H9 (cell line): ENCODE measurements around the gene RBMS3. TPM values are rescaled to one million over a fixed set of nuclear protein-coding genes. Genes with fewer than 3 reads are reported as not detected.

Experiments used
- DNase-seq: peaks from one replicate; pipeline ENCODE4 v3.0.0-alpha.2; 2017
- H2AFZ ChIP-seq: one replicate; pipeline ENCODE4 v1.6.1; 2013; ENCODE audit warnings: mild to moderate bottlenecking, low read length, control low read depth, moderate library complexity
- H2AK5ac ChIP-seq: 2 replicates; pipeline ENCODE4 v1.6.1; 2013; ENCODE audit warnings: low read length, control low read depth, mixed read lengths; ENCODE audit not compliant: insufficient read length
- H2BK120ac ChIP-seq: one replicate; pipeline ENCODE4 v1.6.1; 2013; ENCODE audit warnings: low read depth, mild to moderate bottlenecking, low read length, control low read depth, inconsistent platforms; ENCODE audit not compliant: poor library complexity, severe bottlenecking
- H2BK12ac ChIP-seq: 2 replicates; pipeline ENCODE4 v1.6.1; 2013; ENCODE audit warnings: low read length, control low read depth, mixed read lengths, low read depth; ENCODE audit not compliant: insufficient read length
- H2BK15ac ChIP-seq: 2 replicates; pipeline ENCODE4 v1.6.1; 2013; ENCODE audit warnings: low read depth, low read length, control low read depth
- H2BK20ac ChIP-seq: one replicate; pipeline ENCODE4 v1.6.1; 2013; ENCODE audit warnings: low read depth, mild to moderate bottlenecking, low read length, control low read depth, inconsistent platforms; ENCODE audit not compliant: poor library complexity, severe bottlenecking
- H2BK5ac ChIP-seq: 2 replicates; pipeline ENCODE4 v1.6.1; 2013; ENCODE audit warnings: low read length, control low read depth, mixed read lengths; ENCODE audit not compliant: insufficient read length
- H3K14ac ChIP-seq: 2 replicates; pipeline ENCODE4 v1.6.1; 2013; ENCODE audit warnings: low read length, control low read depth; ENCODE audit not compliant: insufficient read depth
- H3K18ac ChIP-seq: 2 replicates; pipeline ENCODE4 v1.6.1; 2013; ENCODE audit warnings: low read depth, mild to moderate bottlenecking, mixed read lengths, low read length, control low read depth; ENCODE audit not compliant: insufficient read length
- H3K23ac ChIP-seq: 2 replicates; pipeline ENCODE4 v1.6.1; 2013; ENCODE audit warnings: low read length, control low read depth, mixed read lengths, low read depth; ENCODE audit not compliant: insufficient read length
- H3K23me2 ChIP-seq: 2 replicates; pipeline ENCODE4 v1.6.1; 2013; ENCODE audit warnings: low read depth, mild to moderate bottlenecking, mixed read lengths, low read length, control low read depth; ENCODE audit not compliant: insufficient read length, poor library complexity, severe bottlenecking
- H3K27ac ChIP-seq: 2 replicates; pipeline ENCODE4 v1.5.1; 2013; ENCODE audit warnings: low read length, control low read depth, mixed read lengths, low read depth; ENCODE audit not compliant: insufficient read length
- H3K27me3 ChIP-seq: 2 replicates; pipeline ENCODE4 v1.6.1; 2013; ENCODE audit warnings: low read length, control low read depth, inconsistent platforms; ENCODE audit not compliant: insufficient read depth
- H3K4ac ChIP-seq: 2 replicates; pipeline ENCODE4 v1.6.1; 2013; ENCODE audit warnings: low read depth, mild to moderate bottlenecking, control low read depth, inconsistent platforms, low read length, moderate library complexity
- H3K4me1 ChIP-seq: 2 replicates; pipeline ENCODE4 v1.6.1; 2013; ENCODE audit warnings: low read length, control low read depth, inconsistent platforms; ENCODE audit not compliant: insufficient read depth
- H3K4me2 ChIP-seq: 2 replicates; pipeline ENCODE4 v1.6.1; 2013; ENCODE audit warnings: low read length, control low read depth, mixed read lengths; ENCODE audit not compliant: insufficient read length, insufficient read depth
- H3K56ac ChIP-seq: 2 replicates; pipeline ENCODE4 v1.6.1; 2013; ENCODE audit warnings: low read depth, mild to moderate bottlenecking, mixed read lengths, low read length, control low read depth; ENCODE audit not compliant: insufficient read length
- H3K79me1 ChIP-seq: 2 replicates; pipeline ENCODE4 v1.6.1; 2013; ENCODE audit warnings: low read depth, mild to moderate bottlenecking, moderate library complexity, low read length, control low read depth, inconsistent platforms; ENCODE audit not compliant: insufficient read depth, poor library complexity, severe bottlenecking
- H3K79me2 ChIP-seq: 2 replicates; pipeline ENCODE4 v1.6.1; 2013; ENCODE audit warnings: low read length, control low read depth, inconsistent platforms; ENCODE audit not compliant: insufficient read depth
- H3K9ac ChIP-seq: 2 replicates; pipeline ENCODE4 v1.6.1; 2013; ENCODE audit warnings: low read length, control low read depth, mixed read lengths; ENCODE audit not compliant: insufficient read length; ENCODE audit errors: extremely low read depth
- H3K9me3 ChIP-seq: one replicate; pipeline ENCODE4 v1.6.1; 2013; ENCODE audit warnings: low read depth, low read length, inconsistent platforms; ENCODE audit not compliant: control insufficient read depth
- H3T11ph ChIP-seq: one replicate; pipeline ENCODE4 v1.6.1; 2013; ENCODE audit warnings: mild to moderate bottlenecking, low read length, control low read depth, inconsistent platforms
- H4K20me1 ChIP-seq: one replicate; pipeline ENCODE4 v1.6.1; 2013; ENCODE audit not compliant: control insufficient read depth, insufficient read length, insufficient read depth
- H4K5ac ChIP-seq: 2 replicates; pipeline ENCODE4 v1.6.1; 2013; ENCODE audit warnings: low read depth, mild to moderate bottlenecking, mixed read lengths, low read length, control low read depth; ENCODE audit not compliant: insufficient read length
- H4K8ac ChIP-seq: replicated peaks from 2 replicates; pipeline ENCODE4 v1.6.1; 2013; ENCODE audit warnings: low read length, control low read depth, mixed read lengths, low read depth; ENCODE audit not compliant: insufficient read length
- H4K91ac ChIP-seq: 2 replicates; pipeline ENCODE4 v1.6.1; 2013; ENCODE audit warnings: low read depth, mild to moderate bottlenecking, moderate library complexity, mixed read lengths, low read length, control low read depth; ENCODE audit not compliant: insufficient read length
- H3K27ac Mint-ChIP-seq, 3 experiments: 2 replicates in 2 of 3; 3 replicates in 1 of 3; pipeline ENCODE4 v1.8.0; 2020 to 2021; ENCODE audit warnings: mixed read lengths in 3 of 3, mild to moderate bottlenecking in 1 of 3, moderate library complexity in 1 of 3
- H3K27me3 Mint-ChIP-seq: 2 replicates; pipeline ENCODE4 v1.8.0; 2021; ENCODE audit warnings: low read depth, mild to moderate bottlenecking, moderate library complexity, mixed read lengths
- H3K36me3 Mint-ChIP-seq, 3 experiments: 2 replicates in 2 of 3; 3 replicates in 1 of 3; pipeline ENCODE4 v1.8.0; 2020 to 2021; ENCODE audit warnings: low read depth in 3 of 3, mixed read lengths in 3 of 3; ENCODE audit not compliant: insufficient read depth in 1 of 3
- H3K4me1 Mint-ChIP-seq, 2 experiments: 2 replicates each; pipeline ENCODE4 v1.8.0; 2020; ENCODE audit warnings: mixed read lengths in 2 of 2
- H3K4me3 Mint-ChIP-seq, 2 experiments: 2 replicates in 1 of 2; 3 replicates in 1 of 2; pipeline ENCODE4 v1.8.0; 2020 to 2021; ENCODE audit warnings: mild to moderate bottlenecking in 2 of 2, mixed read lengths in 2 of 2, moderate library complexity in 1 of 2
- H3K9me3 Mint-ChIP-seq, 2 experiments: 2 replicates in 1 of 2; 3 replicates in 1 of 2; pipeline ENCODE4 v1.8.0; 2020; ENCODE audit warnings: mild to moderate bottlenecking in 2 of 2, mixed read lengths in 2 of 2, moderate library complexity in 1 of 2
- WGBS: extraction: QIAGEN DNeasy Blood & Tissue Kit; methylation state at CpG from one replicate; pipeline ENCODE4 v1.1.7; 2013; ENCODE audit warnings: missing lambda C conversion rate, low lambda C conversion rate, mixed read lengths; ENCODE audit not compliant: insufficient read length; ENCODE audit errors: extremely low coverage; 5-methylcytosine and 5-hydroxymethylcytosine counted together
- total RNA-seq: library from RNA; stranded (reverse); gene quantifications from 2 replicates; pipeline ENCODE4 v1.2.1, GENCODE V29; 2021
- TF ChIP-seq, protein P1 (sequence below): fragments of 200-600 bp; sonication (generic); conservative IDR thresholded peaks from 3 replicates; pipeline ENCODE4 v1.8.0; 2021; ENCODE audit warnings: antibody characterized with exemption, mild to moderate bottlenecking

The RBMS3 gene
- total RNA-seq, 1 experiment from 2014 or later = 8.1 TPM

DNA sequence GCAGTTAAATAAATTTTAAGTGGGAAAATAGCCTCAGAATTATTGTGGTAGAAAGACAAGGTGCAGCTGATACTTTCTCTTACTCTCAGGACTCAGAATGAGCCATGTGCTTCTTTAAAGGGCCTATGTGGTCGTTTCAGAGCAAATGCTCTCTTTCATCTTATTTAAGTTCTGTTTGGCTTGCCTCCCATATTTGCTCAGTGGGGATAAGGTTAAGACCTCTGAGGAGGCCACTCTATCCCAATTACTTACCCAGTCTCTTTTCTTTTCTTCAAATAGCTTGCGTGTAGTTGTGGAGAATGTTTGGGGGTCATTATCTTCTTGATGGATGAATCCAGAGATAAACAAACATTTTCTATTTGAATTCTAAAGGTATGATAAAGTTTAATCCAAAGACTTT is 221.9 kb downstream of the RBMS3 start:
- Histone ChIP-seq H2BK5ac (no peak overlapping the region), H2AFZ (no peak overlapping the region), H3K9me3 (no peaks in the 10 kb centered on the region), H4K20me1 (no peaks in the 10 kb centered on the region), H3K4ac (no peak overlapping the region), H4K8ac (no peak overlapping the region), H3K79me1 (no peaks in the 10 kb centered on the region), H3K14ac (no peak overlapping the region), H2BK20ac (no peak overlapping the region), H3K27me3 (no peaks in the 10 kb centered on the region), H2BK15ac (no peak overlapping the region), H2BK12ac (no peak overlapping the region), H3K4me1 (no peaks in the 10 kb centered on the region), H3K18ac (no peak overlapping the region), H3T11ph (no peak overlapping the region), H2BK120ac (no peak overlapping the region), H2AK5ac (no peak overlapping the region), H4K5ac (no peak overlapping the region), H3K4me2 (no peak overlapping the region), H3K27ac (no peak overlapping the region), H3K56ac (no peak overlapping the region), H4K91ac (no peak overlapping the region), H3K23me2 (no peaks in the 10 kb centered on the region), H3K9ac (no peak overlapping the region), H3K79me2 (no peaks in the 10 kb centered on the region), H3K23ac (no peak overlapping the region)
- no peak for DNase-seq
- Mint-ChIP-seq H3K4me3 (no peak overlapping the region), H3K4me1 (peaks cover 0 to 7% of the 10 kb centered on the region in 2 experiments; a peak in 2 of 4 replicates), H3K36me3 (peaks cover 0 to 6% (median 1%) of the 10 kb centered on the region in 3 experiments; a peak in 2 of 7 replicates), H3K27me3 (no peaks in the 10 kb centered on the region), H3K27ac (no peak overlapping the region), H3K9me3 (peaks cover 0 to 7% of the 10 kb centered on the region in 2 experiments; a peak in 3 of 5 replicates)
- no CpG with 5 or more reads among the region's 2 CpGs for WGBS
- TF ChIP-seq, protein P1, sequence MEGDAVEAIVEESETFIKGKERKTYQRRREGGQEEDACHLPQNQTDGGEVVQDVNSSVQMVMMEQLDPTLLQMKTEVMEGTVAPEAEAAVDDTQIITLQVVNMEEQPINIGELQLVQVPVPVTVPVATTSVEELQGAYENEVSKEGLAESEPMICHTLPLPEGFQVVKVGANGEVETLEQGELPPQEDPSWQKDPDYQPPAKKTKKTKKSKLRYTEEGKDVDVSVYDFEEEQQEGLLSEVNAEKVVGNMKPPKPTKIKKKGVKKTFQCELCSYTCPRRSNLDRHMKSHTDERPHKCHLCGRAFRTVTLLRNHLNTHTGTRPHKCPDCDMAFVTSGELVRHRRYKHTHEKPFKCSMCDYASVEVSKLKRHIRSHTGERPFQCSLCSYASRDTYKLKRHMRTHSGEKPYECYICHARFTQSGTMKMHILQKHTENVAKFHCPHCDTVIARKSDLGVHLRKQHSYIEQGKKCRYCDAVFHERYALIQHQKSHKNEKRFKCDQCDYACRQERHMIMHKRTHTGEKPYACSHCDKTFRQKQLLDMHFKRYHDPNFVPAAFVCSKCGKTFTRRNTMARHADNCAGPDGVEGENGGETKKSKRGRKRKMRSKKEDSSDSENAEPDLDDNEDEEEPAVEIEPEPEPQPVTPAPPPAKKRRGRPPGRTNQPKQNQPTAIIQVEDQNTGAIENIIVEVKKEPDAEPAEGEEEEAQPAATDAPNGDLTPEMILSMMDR = no peak
